Mesenchymal stem cell (in vitro differentiated cells and primary cell): ENCODE data around the gene PIK3CD.

Source experiments
- DNase-seq: peaks from one replicate; pipeline ENCODE4 v3.0.0-alpha.2; 2013
- H2AFZ ChIP-seq: one replicate; pipeline ENCODE4 v1.6.1; 2013; ENCODE audit warnings: low read depth, mild to moderate bottlenecking, control low read depth, inconsistent platforms, low read length, moderate library complexity
- H2AK5ac ChIP-seq: 2 replicates; pipeline ENCODE4 v1.6.1; 2013; ENCODE audit warnings: low read length, moderate library complexity, mild to moderate bottlenecking, inconsistent platforms; ENCODE audit not compliant: severe bottlenecking
- H2BK120ac ChIP-seq: one replicate; pipeline ENCODE4 v1.6.1; 2013; ENCODE audit warnings: low read depth, mild to moderate bottlenecking, inconsistent platforms, low read length, moderate library complexity
- H2BK12ac ChIP-seq, 2 experiments: one replicate each; pipeline ENCODE4 v1.6.1; 2013; ENCODE audit warnings: inconsistent platforms in 2 of 2, low read length in 2 of 2, mild to moderate bottlenecking in 2 of 2, moderate library complexity in 2 of 2, control low read depth in 1 of 2
- H2BK15ac ChIP-seq: one replicate; pipeline ENCODE4 v1.6.1; 2013; ENCODE audit warnings: mild to moderate bottlenecking, low read depth, inconsistent platforms; ENCODE audit not compliant: poor library complexity, severe bottlenecking
- H2BK5ac ChIP-seq: 2 replicates; pipeline ENCODE4 v1.6.1; 2013; ENCODE audit warnings: low read depth, mild to moderate bottlenecking, low read length, control low read depth, inconsistent platforms; ENCODE audit not compliant: poor library complexity, severe bottlenecking
- H3K14ac ChIP-seq, 2 experiments: one replicate each; pipeline ENCODE4 v1.6.1; 2013; ENCODE audit warnings: inconsistent platforms in 2 of 2, low read length in 2 of 2, control low read depth in 1 of 2, mild to moderate bottlenecking in 1 of 2, moderate library complexity in 1 of 2
- H3K18ac ChIP-seq, 2 experiments: one replicate each; pipeline ENCODE4 v1.6.1; 2013; ENCODE audit warnings: inconsistent platforms in 2 of 2, low read length in 2 of 2, control low read depth in 1 of 2, low read depth in 1 of 2, mild to moderate bottlenecking in 1 of 2
- H3K23ac ChIP-seq, 2 experiments: one replicate each; pipeline ENCODE4 v1.6.1; 2013; ENCODE audit warnings: inconsistent platforms in 2 of 2, low read length in 2 of 2, mild to moderate bottlenecking in 2 of 2, moderate library complexity in 2 of 2, control low read depth in 1 of 2
- H3K27ac ChIP-seq: 2 replicates; pipeline ENCODE4 v1.5.1; 2013; ENCODE audit warnings: mild to moderate bottlenecking, moderate library complexity, low read length, control low read depth, inconsistent platforms; ENCODE audit not compliant: poor library complexity, severe bottlenecking
- H3K27me3 ChIP-seq, 2 experiments: 2 replicates each; pipeline versions ENCODE4 v1.6.1 to v1.7.0; 2013; ENCODE audit warnings: low read length in 2 of 2, mild to moderate bottlenecking in 2 of 2, moderate library complexity in 2 of 2, control low read depth in 1 of 2, inconsistent platforms in 1 of 2; ENCODE audit not compliant: control insufficient read depth in 1 of 2, insufficient read depth in 1 of 2
- H3K36me3 ChIP-seq, 2 experiments: 2 replicates each; pipeline versions ENCODE4 v1.6.1 to v1.7.0; 2013; ENCODE audit warnings: low read length in 2 of 2, control low read depth in 1 of 2, inconsistent platforms in 1 of 2, low read depth in 1 of 2, mild to moderate bottlenecking in 1 of 2; ENCODE audit not compliant: insufficient read depth in 2 of 2, control insufficient read depth in 1 of 2
- H3K4ac ChIP-seq, 2 experiments: one replicate each; pipeline ENCODE4 v1.6.1; 2013; ENCODE audit warnings: inconsistent platforms in 2 of 2, low read length in 2 of 2, mild to moderate bottlenecking in 2 of 2, moderate library complexity in 2 of 2, control low read depth in 1 of 2, low read depth in 1 of 2
- H3K4me1 ChIP-seq: 2 replicates; pipeline ENCODE4 v1.6.1; 2013; ENCODE audit warnings: low read depth, low read length, control low read depth; ENCODE audit not compliant: control insufficient read depth, insufficient read depth
- H3K4me2 ChIP-seq: 2 replicates; pipeline ENCODE4 v1.6.1; 2013; ENCODE audit warnings: low read length, mild to moderate bottlenecking, inconsistent platforms; ENCODE audit not compliant: poor library complexity, severe bottlenecking
- H3K4me3 ChIP-seq, 2 experiments: 2 replicates each; pipeline versions ENCODE4 v1.5.1 to v1.7.0; 2013; ENCODE audit warnings: low read length in 2 of 2, mild to moderate bottlenecking in 2 of 2, control low read depth in 1 of 2, low read depth in 1 of 2; ENCODE audit not compliant: insufficient read depth in 1 of 2
- H3K79me1 ChIP-seq: replicated peaks from 2 replicates; pipeline ENCODE4 v1.6.1; 2013; ENCODE audit warnings: mild to moderate bottlenecking, control low read depth, low read length, inconsistent platforms; ENCODE audit not compliant: poor library complexity, severe bottlenecking
- H3K9ac ChIP-seq: 2 replicates; pipeline ENCODE4 v1.7.0; 2013; ENCODE audit warnings: mild to moderate bottlenecking, low read length, moderate library complexity
- H3K9me3 ChIP-seq: 2 replicates; pipeline ENCODE4 v1.7.0; 2013; ENCODE audit warnings: mild to moderate bottlenecking, low read length; ENCODE audit not compliant: control insufficient read depth
- H4K8ac ChIP-seq: one replicate; pipeline ENCODE4 v1.6.1; 2013; ENCODE audit warnings: inconsistent platforms, mild to moderate bottlenecking, low read length, moderate library complexity
- H4K91ac ChIP-seq: one replicate; pipeline ENCODE4 v1.6.1; 2013; ENCODE audit warnings: mild to moderate bottlenecking, low read length, inconsistent platforms
- WGBS: methylation state at CpG from one replicate; pipeline ENCODE4 v1.1.7; 2013; ENCODE audit warnings: mixed read lengths; 5-methylcytosine and 5-hydroxymethylcytosine counted together

Gene PIK3CD

DNA sequence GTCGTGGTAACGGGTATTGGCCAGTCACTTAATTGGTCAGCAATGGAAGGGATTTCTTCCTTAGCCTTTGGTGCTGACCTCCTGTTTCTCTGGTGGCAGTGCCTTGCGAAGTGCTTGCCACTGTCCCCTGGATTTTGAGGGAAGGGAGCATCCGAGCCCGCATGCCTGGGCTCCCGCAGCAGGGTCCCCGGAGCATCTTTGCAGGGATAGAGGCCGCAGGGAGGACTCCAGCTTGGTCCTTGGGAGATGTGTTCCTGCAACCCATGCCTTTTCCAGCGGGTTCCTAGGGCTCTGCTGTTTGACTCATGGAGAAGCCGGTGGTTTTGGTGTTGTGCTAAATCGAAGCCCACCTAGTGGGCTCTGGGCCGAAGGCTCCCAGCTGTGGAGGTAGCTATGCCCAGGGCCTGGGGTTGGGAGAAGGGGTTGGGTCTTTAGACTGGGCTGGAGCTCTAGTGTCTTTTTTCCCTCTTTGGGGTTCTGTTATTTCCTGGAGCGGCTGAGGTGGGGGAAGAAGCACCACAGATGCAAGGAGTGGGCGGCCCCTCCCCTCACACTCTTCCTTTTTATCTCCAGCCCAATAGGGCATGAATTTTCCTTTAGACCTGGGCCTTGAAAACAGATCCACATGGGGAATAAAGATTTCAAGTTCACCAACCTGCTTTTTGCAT lies 39.0 kb downstream of the PIK3CD start:
- Histone ChIP-seq H2AFZ (no peak overlapping the region), H2BK15ac (no peak overlapping the region), H4K91ac (no peak overlapping the region), H2AK5ac (peak overlapping the region; percentile 12), H3K9me3 (no peaks in the 10 kb centered on the region), H3K27ac (peak overlapping the region; percentile 91), H3K36me3 (peaks cover 0 to 17% of the 10 kb centered on the region in 2 experiments), H2BK12ac (no peak overlapping the region), H3K9ac (peak overlapping the region; percentile 81), H3K18ac (no peak overlapping the region), H3K4me3 (peak overlapping the region; percentile 47 to 85), H3K14ac (no peak overlapping the region), H3K27me3 (no peaks in the 10 kb centered on the region), H2BK120ac (no peak overlapping the region), H2BK5ac (peak overlapping the region; percentile 76), H3K4me2 (peak overlapping the region; percentile 69), H4K8ac (no peak overlapping the region), H3K4ac (no peak overlapping the region), H3K4me1 (peaks cover 31% of the 10 kb centered on the region), H3K79me1 (peaks cover 9% of the 10 kb centered on the region), H3K23ac (peak overlapping the region in 1 of 2 experiments; percentile 6)
- DNase-seq, result no peak
- 34% methylated on average over 14 of the region's 14 CpGs for WGBS

DNA sequence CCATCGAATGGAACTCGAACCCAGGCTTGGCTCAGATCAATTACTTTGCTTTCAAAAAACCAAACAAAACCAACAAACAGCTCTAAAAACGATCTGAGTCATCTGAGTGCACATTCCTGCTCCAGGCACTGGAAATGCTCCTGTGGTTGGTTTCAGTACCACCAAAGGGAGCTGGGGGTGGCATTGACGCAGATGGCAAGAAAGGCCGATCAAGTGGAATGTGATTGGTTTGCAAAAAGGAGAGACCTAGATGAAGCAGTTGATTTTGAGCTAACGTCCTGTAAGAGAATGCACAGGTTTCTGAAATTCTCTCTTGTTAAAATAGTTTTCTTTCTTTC lies 39.5 kb downstream of the PIK3CD start:
- no peak overlapping the region for H2AK5ac ChIP-seq
- H4K8ac ChIP-seq, result no peak overlapping the region
- peak overlapping the region; percentile 5 for H2BK5ac ChIP-seq
- H3K36me3 ChIP-seq, result peaks cover 0 to 17% of the 10 kb centered on the region in 2 experiments
- H2BK12ac ChIP-seq, result no peak overlapping the region
- no peak overlapping the region for H3K4ac ChIP-seq
- H3K4me1 ChIP-seq, result peaks cover 31% of the 10 kb centered on the region
- H3K18ac ChIP-seq, result no peak overlapping the region
- H3K79me1 ChIP-seq, result peaks cover 9% of the 10 kb centered on the region
- no peak overlapping the region for H4K91ac ChIP-seq
- no peaks in the 10 kb centered on the region for H3K9me3 ChIP-seq
- H3K23ac ChIP-seq, result no peak overlapping the region
- peak overlapping the region; percentile 69 for H3K4me2 ChIP-seq
- 65% methylated on average over 5 of the region's 6 CpGs for WGBS
- H3K14ac ChIP-seq, result no peak overlapping the region
- no peak overlapping the region for H2BK120ac ChIP-seq
- H3K4me3 ChIP-seq, result peak overlapping the region in 1 of 2 experiments; percentile 85
- no peak overlapping the region for H2BK15ac ChIP-seq
- H3K9ac ChIP-seq, result no peak overlapping the region
- H3K27me3 ChIP-seq, result no peaks in the 10 kb centered on the region
- H2AFZ ChIP-seq, result no peak overlapping the region
- peak; percentile 34 for DNase-seq
- peak overlapping the region; percentile 91 for H3K27ac ChIP-seq

DNA sequence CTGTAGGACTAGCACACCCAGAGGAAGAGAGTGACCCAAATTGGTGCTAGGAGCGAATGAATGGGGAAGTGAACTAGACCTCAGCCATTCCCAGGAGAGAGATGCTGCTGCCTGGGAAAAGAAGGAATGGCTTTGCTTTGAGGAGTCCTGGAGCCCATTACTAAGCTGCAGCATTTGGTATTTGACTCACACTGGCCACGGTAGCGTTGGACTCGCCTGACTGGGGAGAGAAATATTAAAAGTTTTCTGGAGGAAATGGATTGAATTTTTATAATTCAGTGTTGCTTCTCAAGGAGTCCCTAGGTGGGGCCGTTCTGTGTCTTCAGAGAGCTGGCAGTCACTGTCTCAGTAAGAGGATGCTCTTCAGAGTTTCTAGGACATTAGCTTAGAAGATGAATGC lies 40.2 kb downstream of the PIK3CD start:
- WGBS, result 88% methylated on average over 5 of the region's 5 CpGs
- H2BK5ac ChIP-seq, result peak overlapping the region; percentile 5
- H2BK12ac ChIP-seq, result no peak overlapping the region
- DNase-seq, result no peak
- H3K9me3 ChIP-seq, result no peaks in the 10 kb centered on the region
- peak overlapping the region; percentile 3 for H3K9ac ChIP-seq
- peak overlapping the region; percentile 95 for H2AK5ac ChIP-seq
- no peaks in the 10 kb centered on the region for H3K27me3 ChIP-seq
- H3K4me1 ChIP-seq, result peaks cover 31% of the 10 kb centered on the region
- no peak overlapping the region for H3K14ac ChIP-seq
- no peak overlapping the region for H2AFZ ChIP-seq
- no peak overlapping the region for H3K23ac ChIP-seq
- no peak overlapping the region for H3K18ac ChIP-seq
- no peak overlapping the region for H2BK120ac ChIP-seq
- H4K91ac ChIP-seq, result no peak overlapping the region
- peak overlapping the region; percentile 91 for H3K27ac ChIP-seq
- no peak overlapping the region for H2BK15ac ChIP-seq
- H4K8ac ChIP-seq, result peak overlapping the region; percentile 4
- H3K36me3 ChIP-seq, result peaks cover 0 to 17% of the 10 kb centered on the region in 2 experiments
- H3K4me3 ChIP-seq, result peak overlapping the region in 1 of 2 experiments; percentile 42
- H3K79me1 ChIP-seq, result peaks cover 9% of the 10 kb centered on the region
- no peak overlapping the region for H3K4ac ChIP-seq
- H3K4me2 ChIP-seq, result no peak overlapping the region

DNA sequence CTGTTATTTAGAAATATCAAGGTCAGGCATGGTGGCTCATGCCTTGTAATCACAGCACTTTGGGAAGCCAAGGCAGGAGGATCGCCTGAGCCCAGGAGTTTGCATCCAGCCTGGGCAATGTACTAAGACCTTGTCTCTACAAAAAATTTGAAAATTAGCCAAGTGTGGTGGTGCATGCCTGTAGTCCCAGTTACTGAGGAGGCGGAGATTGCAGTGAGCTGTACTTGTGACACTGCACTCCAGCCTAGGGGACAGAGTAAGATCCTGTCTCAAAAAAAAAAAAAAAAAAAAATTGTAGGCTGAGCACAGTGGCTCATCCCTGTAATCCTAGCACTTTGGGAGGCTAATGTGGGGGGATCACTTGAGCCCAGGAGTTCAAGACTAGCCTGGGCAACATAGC lies 45.3 kb downstream of the PIK3CD start:
- H3K23ac ChIP-seq, result no peak overlapping the region
- no peak overlapping the region for H3K4me2 ChIP-seq

More for the DNA sequence above, 45.3 kb downstream of the PIK3CD start:
- Histone ChIP-seq H3K4ac (no peak overlapping the region), H2BK5ac (no peak overlapping the region), H2AFZ (no peak overlapping the region), H3K79me1 (peaks cover 11% of the 10 kb centered on the region), H3K4me3 (no peak overlapping the region), H3K18ac (no peak overlapping the region), H3K36me3 (peaks cover 0 to 25% of the 10 kb centered on the region in 2 experiments), H3K9me3 (no peaks in the 10 kb centered on the region), H4K8ac (no peak overlapping the region), H3K4me1 (peaks cover 31% of the 10 kb centered on the region), H2BK12ac (no peak overlapping the region), H2BK15ac (no peak overlapping the region), H3K27me3 (no peaks in the 10 kb centered on the region), H3K9ac (no peak overlapping the region), H2AK5ac (no peak overlapping the region), H3K14ac (no peak overlapping the region), H2BK120ac (no peak overlapping the region), H4K91ac (no peak overlapping the region), H3K27ac (no peak overlapping the region)
- no peak for DNase-seq
- 98% methylated on average over 2 of the region's 2 CpGs for WGBS
